GM21737 (cell line): Measurements from ENCODE around the gene OR4K5.
"Not testable (repeated sequence)": the region's sequence is repeated elsewhere in the genome, so short reads cannot be mapped to it uniquely, and the experiment has no call there.

Experiments used
- ATAC-seq: cut with Tn5 transposase; IDR thresholded peaks from one replicate; pipeline ENCODE4 v1.9.1; 2021; ENCODE audit warnings: mild to moderate bottlenecking, moderate library complexity; ENCODE audit not compliant: unreplicated experiment

Gene OR4K5, protein sequence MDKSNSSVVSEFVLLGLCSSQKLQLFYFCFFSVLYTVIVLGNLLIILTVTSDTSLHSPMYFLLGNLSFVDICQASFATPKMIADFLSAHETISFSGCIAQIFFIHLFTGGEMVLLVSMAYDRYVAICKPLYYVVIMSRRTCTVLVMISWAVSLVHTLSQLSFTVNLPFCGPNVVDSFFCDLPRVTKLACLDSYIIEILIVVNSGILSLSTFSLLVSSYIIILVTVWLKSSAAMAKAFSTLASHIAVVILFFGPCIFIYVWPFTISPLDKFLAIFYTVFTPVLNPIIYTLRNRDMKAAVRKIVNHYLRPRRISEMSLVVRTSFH

DNA sequence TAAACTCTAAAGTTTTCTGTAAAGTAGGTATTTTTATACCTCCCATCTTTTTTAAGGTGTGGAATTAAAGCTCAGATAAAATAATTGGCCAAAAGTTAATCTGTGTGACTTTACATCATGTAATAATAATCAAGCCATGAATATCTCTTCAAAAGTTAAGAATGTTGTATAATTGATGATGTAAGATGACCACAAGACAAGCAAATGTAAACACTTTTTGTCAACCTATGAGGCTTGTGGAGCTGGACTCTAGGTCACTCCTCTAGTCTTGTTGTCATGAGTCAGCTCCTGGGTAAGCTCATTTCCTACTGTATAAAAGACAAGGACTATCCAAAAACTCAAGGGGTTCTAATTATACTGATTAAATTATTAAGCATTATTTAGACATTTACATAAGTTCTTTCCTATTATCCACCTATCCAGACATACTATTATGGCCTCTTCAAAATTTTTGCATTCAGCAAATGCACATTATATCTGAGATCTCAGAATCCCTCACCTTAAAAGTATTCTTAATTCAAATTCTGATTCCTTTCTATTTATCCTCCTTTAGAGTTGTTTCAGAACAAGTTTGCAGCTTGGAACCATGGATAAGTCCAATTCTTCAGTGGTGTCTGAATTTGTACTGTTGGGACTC lies at the start of gene OR4K5:
OR4K5 (plus strand) TSS at position 587 of the 637 bp plus-strand sequence; CDS start at position 587, 0 bp downstream.
- ATAC-seq = no peak

DNA sequence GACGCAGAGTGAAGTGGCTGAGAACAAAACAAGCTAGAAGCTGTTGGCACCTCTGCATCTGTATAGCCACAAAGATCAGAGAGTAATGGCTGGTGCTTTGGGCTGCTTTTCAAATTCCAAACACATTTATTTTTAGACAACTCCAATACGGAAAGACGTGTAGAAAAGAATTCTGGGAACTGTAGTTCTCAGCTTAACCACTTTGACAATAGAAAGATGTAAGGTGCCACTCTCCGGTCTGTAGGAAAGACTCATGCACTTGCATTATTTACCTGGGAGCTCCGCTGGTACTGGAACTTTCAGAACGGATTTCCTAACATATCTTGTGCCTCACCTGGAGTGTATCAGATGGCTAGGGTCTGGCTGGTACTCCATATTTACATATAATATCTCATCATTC lies 47.2 kb upstream of the OR4K5 start:
- no peak for ATAC-seq

DNA sequence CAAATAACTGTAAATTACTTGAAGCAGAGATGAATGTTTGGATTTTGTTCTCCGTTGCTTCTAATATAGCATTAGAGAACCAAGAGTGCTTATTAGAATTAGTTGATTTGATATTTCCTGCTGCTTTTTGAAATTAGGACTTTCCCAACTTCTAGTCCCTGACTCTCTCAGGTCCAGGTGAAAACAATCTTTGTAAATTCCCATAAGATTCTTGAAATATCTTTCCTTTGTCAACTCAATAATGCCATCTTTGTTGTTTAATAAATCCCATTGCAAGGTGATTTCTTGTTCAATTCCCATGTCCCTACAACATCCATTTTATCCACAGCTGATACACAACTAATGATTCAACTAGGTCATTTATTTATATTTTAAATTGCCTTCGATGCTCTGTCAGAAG lies 45.6 kb upstream of the OR4K5 start, which contains the start of gene OR4K2:
OR4K2 (plus strand) TSS at position 301 of the 400 bp plus-strand sequence. CDS start 1,126 bp downstream, outside the sequence.
- ATAC-seq = no peak

DNA sequence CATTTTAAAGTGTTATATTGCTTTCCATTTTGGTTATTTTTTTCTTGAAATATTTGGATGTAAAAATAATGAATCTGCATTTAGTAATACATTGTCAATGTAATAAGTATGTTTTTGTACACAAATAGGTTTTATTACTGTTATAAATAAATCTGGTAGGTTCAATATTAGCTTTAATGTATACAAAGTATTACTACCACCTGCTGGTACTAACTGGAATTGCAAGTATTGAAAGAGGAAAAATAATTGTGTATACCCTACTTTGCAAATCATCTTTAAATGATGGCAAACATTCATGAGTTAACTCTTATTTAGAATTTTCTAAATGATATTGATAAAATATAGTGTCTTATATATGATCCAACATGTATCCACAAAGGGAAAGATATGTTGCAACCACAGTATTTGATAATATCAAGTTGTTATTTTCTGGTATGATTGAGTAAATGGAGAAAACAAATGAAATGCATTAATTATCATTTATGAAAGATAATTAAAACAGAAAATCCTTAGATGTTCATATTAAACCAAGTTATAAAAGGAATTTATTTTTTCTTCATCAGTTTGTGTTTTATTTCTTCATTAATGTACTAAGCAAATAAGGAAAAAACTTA lies 42.3 kb upstream of the OR4K5 start:
- ATAC-seq = no peak

GRCh38 chr14:19895282-19895681 lies 25.1 kb upstream of the OR4K5 start:
- ATAC-seq = no peak

DNA sequence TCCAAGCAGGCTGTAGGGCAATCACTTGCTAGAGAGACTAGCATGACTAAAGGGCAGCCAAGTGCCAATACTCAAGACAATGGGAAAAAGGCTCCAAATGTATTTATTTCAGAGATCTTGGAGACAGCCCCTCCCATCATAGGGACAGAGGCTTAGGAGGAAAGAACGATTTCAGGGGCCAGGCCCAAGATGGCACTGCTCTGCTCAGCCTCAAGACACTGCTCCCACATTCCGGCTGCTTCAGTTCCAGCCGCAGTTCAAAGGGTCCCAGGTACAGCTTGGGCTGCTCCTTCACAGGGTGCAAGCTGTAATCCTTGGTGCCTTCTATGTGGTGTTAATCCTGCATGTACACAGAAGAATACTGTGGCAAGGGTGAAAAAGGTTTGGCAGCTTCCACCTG lies 19.4 kb upstream of the OR4K5 start:
- ATAC-seq = no peak

- ATAC-seq = no peak
Observed at GRCh38 chr14:19902409-19902808, 18.0 kb upstream of the OR4K5 start.

DNA sequence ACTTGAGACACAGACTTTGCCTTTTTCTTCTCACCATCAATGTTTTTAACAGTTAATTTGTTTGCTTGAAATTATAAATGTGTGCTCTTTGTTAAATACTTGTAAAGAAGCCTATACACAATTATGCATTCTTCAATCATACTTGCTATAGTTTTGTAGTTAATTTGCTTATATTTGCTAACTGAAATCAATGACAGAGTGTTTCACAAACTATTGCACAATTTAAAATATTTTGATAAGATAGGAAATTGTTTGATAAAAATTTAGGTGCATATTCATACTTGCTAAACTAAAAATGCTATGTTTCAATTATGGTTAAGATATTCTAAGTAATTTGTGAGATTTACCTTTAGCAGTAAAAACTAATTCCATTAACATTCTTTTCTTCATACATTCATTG lies 13.7 kb upstream of the OR4K5 start:
- ATAC-seq = no peak

DNA sequence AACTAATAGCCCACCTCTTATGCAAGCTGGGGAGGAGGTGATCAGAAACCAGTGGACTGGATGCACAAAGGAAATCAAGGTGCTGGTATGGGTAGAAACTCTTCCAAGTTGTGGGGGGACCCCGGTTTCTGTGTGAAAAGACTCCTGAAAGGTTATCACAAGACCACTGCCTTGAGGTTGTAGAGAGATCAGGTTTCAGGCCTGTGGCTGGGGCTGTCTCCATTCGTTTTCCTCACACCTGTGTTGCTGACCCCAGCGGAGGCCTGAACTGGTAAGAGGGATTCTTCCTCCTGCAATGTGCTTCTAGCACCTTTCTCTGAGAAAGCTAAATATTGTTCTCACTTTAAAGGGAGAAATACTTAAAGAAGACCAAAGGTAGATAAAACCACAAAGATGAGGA lies 9.3 kb upstream of the OR4K5 start:
- ATAC-seq = no peak

DNA sequence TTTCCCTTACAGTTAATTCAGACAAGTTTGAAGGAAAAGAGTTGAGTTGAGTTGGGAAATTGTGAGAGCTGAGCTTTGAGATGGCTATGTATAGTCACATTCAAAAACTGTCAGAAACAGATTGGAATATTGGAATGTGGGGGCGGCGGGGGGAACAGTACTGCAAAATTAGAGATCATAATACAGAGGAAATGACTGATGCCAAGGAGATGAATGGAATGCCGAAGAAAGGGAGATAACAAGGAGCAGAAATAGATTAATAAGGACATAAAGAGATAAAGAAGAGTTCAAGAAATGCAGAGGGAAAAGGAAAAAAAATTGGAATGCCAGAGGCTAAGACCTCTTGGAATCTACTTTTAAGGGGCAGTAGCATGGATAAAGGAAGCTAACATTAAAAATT lies 3.2 kb upstream of the OR4K5 start:
- ATAC-seq = no peak

DNA sequence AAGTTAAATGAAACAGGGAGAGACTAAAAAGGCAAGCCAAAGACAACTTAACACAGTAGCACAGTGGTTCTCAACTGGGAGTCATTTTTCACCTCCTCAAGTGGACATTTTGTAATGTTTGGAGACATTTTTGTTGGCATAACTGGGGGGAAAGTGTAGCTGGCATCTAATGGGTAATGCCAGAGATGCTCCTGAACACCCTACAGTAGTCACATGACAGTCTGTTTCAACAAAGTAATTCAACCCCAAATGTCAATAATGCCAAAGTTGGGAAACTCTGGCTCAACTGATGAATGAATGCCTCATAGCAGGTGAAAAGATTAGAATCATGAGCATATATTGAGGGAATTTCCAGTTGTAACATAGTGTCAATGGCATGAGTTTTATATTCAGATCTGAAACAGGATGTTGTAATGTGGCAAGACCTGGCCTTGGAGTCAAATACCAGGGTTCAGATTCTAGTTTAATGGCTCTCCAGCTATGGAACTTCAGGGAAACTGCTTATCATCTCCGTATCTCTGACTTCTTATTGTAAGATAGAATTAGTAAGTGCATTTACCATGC lies 2.4 kb upstream of the OR4K5 start:
- ATAC-seq = no peak

DNA sequence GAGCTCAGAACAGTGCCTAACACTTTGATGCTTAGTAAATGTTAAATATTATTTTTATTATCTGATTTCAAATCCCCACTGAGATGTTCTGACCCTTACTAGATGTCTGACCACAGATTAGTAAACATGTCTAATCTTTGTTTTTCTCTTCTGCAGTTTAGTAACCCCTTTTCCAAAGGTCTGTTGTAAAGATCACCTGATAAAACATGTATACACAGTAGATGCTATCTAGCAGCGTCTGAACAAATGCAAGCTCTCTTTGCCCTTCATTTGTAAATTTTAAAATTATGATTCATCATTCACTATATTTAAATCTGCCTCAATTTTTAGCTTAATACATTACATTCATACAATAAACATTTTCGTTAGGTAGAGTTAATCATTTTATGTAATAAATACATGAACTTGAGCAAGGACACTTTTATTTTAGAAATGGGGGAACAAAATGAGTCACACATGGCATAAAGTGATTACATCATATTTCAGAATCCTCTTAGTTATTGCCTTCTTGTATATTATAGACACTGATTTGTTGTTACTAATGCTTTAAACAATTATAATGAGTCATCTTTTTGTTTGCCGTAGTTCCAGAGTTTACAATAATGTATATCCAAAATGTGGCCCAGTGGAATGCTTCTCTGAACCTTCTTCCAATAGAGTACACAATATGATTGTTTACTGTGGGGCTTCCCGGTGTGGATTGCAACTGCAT lies 1.7 kb upstream of the OR4K5 start:
- ATAC-seq = no peak

- ATAC-seq = no peak
Observed at GRCh38 chr14:19930617-19931016, 10.2 kb downstream of the OR4K5 start, which contains the start of gene OR4K1. TSS of gene OR4K1 (plus strand) at chr14:19930917. CDS start at chr14:19935667, 4,750 bp downstream.

DNA sequence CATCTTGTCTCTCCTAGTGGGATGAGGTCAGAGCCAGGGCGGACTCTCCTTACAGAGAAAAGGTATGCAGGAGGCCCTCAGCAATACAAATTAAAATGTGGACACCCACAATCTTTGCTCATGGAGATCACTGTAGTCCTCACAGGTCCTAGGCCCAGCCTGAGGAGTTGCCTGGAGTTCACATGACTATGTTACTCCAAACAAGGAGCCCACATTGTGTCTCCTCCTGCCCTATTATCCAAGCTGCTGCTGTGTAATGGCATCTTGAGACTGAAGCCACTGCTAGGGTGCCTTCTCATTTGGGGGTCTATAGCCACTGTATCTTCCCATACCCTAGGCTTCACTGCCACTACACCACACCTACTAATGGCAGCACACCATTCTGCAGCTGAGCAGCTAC lies 21.3 kb downstream of the OR4K5 start:
- ATAC-seq = no peak

GRCh38 chr14:19947413-19948090 lies 27.1 kb downstream of the OR4K5 start:
- no peak for ATAC-seq

- ATAC-seq = no peak
Observed at GRCh38 chr14:19949218-19949617, 28.8 kb downstream of the OR4K5 start.

- ATAC-seq = not testable (repeated sequence)
Observed at GRCh38 chr14:19969735-19970134, 49.3 kb downstream of the OR4K5 start.
